Measurements from ENCODE around the gene ANKRD23.
"Not testable (repeated sequence)": the region's sequence is repeated elsewhere in the genome, so short reads cannot be mapped to it uniquely, and the experiment has no call there.

ANKRD23 gene

GRCh38 chr2:96843538-96844268, at the start of gene ANKRD23:
TSS of gene ANKRD23 (minus strand) at chr2:96844021. CDS start at chr2:96843992, 29 bp downstream.
- DNase-seq (ENCODE audit: low read depth in 2 of 2, low spot score in 1 of 2) = no peak

- DNase-seq (ENCODE audit: low read depth in 2 of 2, low spot score in 1 of 2) = no peak
Measured at GRCh38 chr2:96891591-96892333, 47.9 kb upstream of the ANKRD23 start.

GRCh38 chr2:96890726-96891385, 47.0 kb upstream of the ANKRD23 start:
- DNase-seq (ENCODE audit: low read depth in 2 of 2, low spot score in 1 of 2) = no peak

- no peak for DNase-seq (ENCODE audit: low read depth in 2 of 2, low spot score in 1 of 2)
Measured at GRCh38 chr2:96890252-96890651, 46.4 kb upstream of the ANKRD23 start.

- not testable (repeated sequence) for DNase-seq (ENCODE audit: low read depth in 2 of 2, low spot score in 1 of 2)
Measured at GRCh38 chr2:96889502-96889901, 45.7 kb upstream of the ANKRD23 start.

- DNase-seq (ENCODE audit: low read depth in 2 of 2, low spot score in 1 of 2) = no peak
Measured at GRCh38 chr2:96888072-96889011, 44.5 kb upstream of the ANKRD23 start.

GRCh38 chr2:96887493-96888012, 43.7 kb upstream of the ANKRD23 start:
- no peak for DNase-seq (ENCODE audit: low read depth in 2 of 2, low spot score in 1 of 2)

GRCh38 chr2:96885432-96886347, 41.9 kb upstream of the ANKRD23 start:
- DNase-seq (ENCODE audit: low read depth in 2 of 2, low spot score in 1 of 2) = no peak

- DNase-seq (ENCODE audit: low read depth in 2 of 2, low spot score in 1 of 2) = no peak
Measured at GRCh38 chr2:96884299-96885094, 40.7 kb upstream of the ANKRD23 start.

GRCh38 chr2:96883306-96883705, 39.5 kb upstream of the ANKRD23 start:
- no peak for DNase-seq (ENCODE audit: low read depth in 2 of 2, low spot score in 1 of 2)

- DNase-seq (ENCODE audit: low read depth in 2 of 2, low spot score in 1 of 2) = no peak
Measured at GRCh38 chr2:96882906-96883305, 39.1 kb upstream of the ANKRD23 start.

- DNase-seq (ENCODE audit: low read depth in 2 of 2, low spot score in 1 of 2) = no peak
Measured at GRCh38 chr2:96882230-96882629, 38.4 kb upstream of the ANKRD23 start.

- DNase-seq (ENCODE audit: low read depth in 2 of 2, low spot score in 1 of 2) = no peak
Measured at GRCh38 chr2:96881349-96882195, 37.8 kb upstream of the ANKRD23 start.

GRCh38 chr2:96880891-96881273, 37.1 kb upstream of the ANKRD23 start:
- no peak for DNase-seq (ENCODE audit: low read depth in 2 of 2, low spot score in 1 of 2)

- DNase-seq (ENCODE audit: low read depth in 2 of 2, low spot score in 1 of 2) = no peak
Measured at GRCh38 chr2:96879545-96880040, 35.8 kb upstream of the ANKRD23 start.

GRCh38 chr2:96878796-96879544, 35.1 kb upstream of the ANKRD23 start:
- DNase-seq (ENCODE audit: low read depth in 2 of 2, low spot score in 1 of 2) = no peak

GRCh38 chr2:96878171-96878570, 34.4 kb upstream of the ANKRD23 start:
- DNase-seq (ENCODE audit: low read depth in 2 of 2, low spot score in 1 of 2) = no peak
